Endodermal cell (in vitro differentiated cells): ENCODE measurements around the gene BBS5. TPM values are rescaled to one million over a fixed set of nuclear protein-coding genes. Genes with fewer than 3 reads are reported as not detected.

ENCODE experiments used
- DNase-seq: peaks from one replicate; pipeline ENCODE4 v3.0.0-alpha.2; 2017
- H3K27ac ChIP-seq: 2 replicates; pipeline ENCODE4 v1.5.1; 2013; ENCODE audit warnings: mild to moderate bottlenecking, low read depth, low read length, moderate library complexity
- H3K27me3 ChIP-seq: 2 replicates; pipeline ENCODE4 v1.6.1; 2013; ENCODE audit warnings: mild to moderate bottlenecking, low read length, moderate library complexity; ENCODE audit not compliant: insufficient read depth, control insufficient read depth, poor library complexity, severe bottlenecking
- H3K36me3 ChIP-seq: 2 replicates; pipeline ENCODE4 v1.7.0; 2013; ENCODE audit warnings: mild to moderate bottlenecking, low read length, moderate library complexity; ENCODE audit not compliant: control insufficient read depth, insufficient read depth
- H3K4me1 ChIP-seq: one replicate; pipeline ENCODE4 v1.7.0; 2013; ENCODE audit warnings: low read length; ENCODE audit not compliant: control insufficient read depth, insufficient read depth
- H3K4me3 ChIP-seq: 2 replicates; pipeline ENCODE4 v1.5.1; 2013; ENCODE audit warnings: mild to moderate bottlenecking, low read length, moderate library complexity
- H3K9ac ChIP-seq: 2 replicates; pipeline ENCODE4 v1.6.1; 2013; ENCODE audit warnings: mild to moderate bottlenecking, low read length, moderate library complexity; ENCODE audit not compliant: poor library complexity, severe bottlenecking; ENCODE audit errors: extremely low read depth
- H3K9me3 ChIP-seq: 2 replicates; pipeline ENCODE4 v1.6.1; 2013; ENCODE audit warnings: mild to moderate bottlenecking, low read length, moderate library complexity; ENCODE audit not compliant: control insufficient read depth
- H3K27ac Mint-ChIP-seq: 2 replicates; pipeline ENCODE4 v1.8.0; 2020; ENCODE audit warnings: mixed read lengths
- H3K27me3 Mint-ChIP-seq: 2 replicates; pipeline ENCODE4 v1.8.0; 2021; ENCODE audit warnings: mild to moderate bottlenecking, mixed read lengths; ENCODE audit not compliant: insufficient read depth
- H3K36me3 Mint-ChIP-seq: 2 replicates; pipeline ENCODE4 v1.8.0; 2020; ENCODE audit warnings: low read depth, mixed read lengths
- H3K4me1 Mint-ChIP-seq: 2 replicates; pipeline ENCODE4 v1.8.0; 2020; ENCODE audit warnings: mixed read lengths
- H3K4me3 Mint-ChIP-seq: 2 replicates; pipeline ENCODE4 v1.8.0; 2020; ENCODE audit warnings: mild to moderate bottlenecking, moderate library complexity, mixed read lengths
- H3K9me3 Mint-ChIP-seq: 2 replicates; pipeline ENCODE4 v1.8.0; 2020; ENCODE audit warnings: mild to moderate bottlenecking, mixed read lengths
- WGBS, 2 experiments: methylation state at CpG; one replicate each; pipeline versions ENCODE4 v1.1.5 to v1.1.7; 2013; ENCODE audit warnings: missing lambda C conversion rate in 2 of 2, mixed read lengths in 1 of 2; ENCODE audit not compliant: insufficient coverage in 1 of 2, insufficient read length in 1 of 2; 5-methylcytosine and 5-hydroxymethylcytosine counted together
- total RNA-seq, 2 donors: library from RNA; stranded (reverse); fragmentation: NEBNext Ultra II Directional in 1 of 2; extraction: Animal tissue kit (Norgen Biotek cat#: 25700) in 1 of 2; gene quantifications; 2 replicates in 1 of 2; 3 replicates in 1 of 2; pipeline ENCODE4 v1.2.1, GENCODE V29; 2021
- TF ChIP-seq, protein P1 (sequence below): fragments of 200-600 bp; sonication (generic); conservative IDR thresholded peaks from 2 replicates; pipeline ENCODE4 v1.5.0; 2021; ENCODE audit warnings: antibody characterized with exemption, mild to moderate bottlenecking

Gene BBS5
- total RNA-seq, 2 donors from 2014 or later, result 3.2 to 6.5 TPM

- H3K9me3 Mint-ChIP-seq, result peaks cover 16% of the 10 kb centered on the region
- TF ChIP-seq, protein P1, sequence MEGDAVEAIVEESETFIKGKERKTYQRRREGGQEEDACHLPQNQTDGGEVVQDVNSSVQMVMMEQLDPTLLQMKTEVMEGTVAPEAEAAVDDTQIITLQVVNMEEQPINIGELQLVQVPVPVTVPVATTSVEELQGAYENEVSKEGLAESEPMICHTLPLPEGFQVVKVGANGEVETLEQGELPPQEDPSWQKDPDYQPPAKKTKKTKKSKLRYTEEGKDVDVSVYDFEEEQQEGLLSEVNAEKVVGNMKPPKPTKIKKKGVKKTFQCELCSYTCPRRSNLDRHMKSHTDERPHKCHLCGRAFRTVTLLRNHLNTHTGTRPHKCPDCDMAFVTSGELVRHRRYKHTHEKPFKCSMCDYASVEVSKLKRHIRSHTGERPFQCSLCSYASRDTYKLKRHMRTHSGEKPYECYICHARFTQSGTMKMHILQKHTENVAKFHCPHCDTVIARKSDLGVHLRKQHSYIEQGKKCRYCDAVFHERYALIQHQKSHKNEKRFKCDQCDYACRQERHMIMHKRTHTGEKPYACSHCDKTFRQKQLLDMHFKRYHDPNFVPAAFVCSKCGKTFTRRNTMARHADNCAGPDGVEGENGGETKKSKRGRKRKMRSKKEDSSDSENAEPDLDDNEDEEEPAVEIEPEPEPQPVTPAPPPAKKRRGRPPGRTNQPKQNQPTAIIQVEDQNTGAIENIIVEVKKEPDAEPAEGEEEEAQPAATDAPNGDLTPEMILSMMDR, result no peak
- peaks cover 9% of the 10 kb centered on the region for H3K4me1 ChIP-seq
- H3K36me3 Mint-ChIP-seq, result peaks cover 7% of the 10 kb centered on the region
- WGBS, 2 experiments, result 63 to 78% methylated on average over 3 to 4 of the region's 4 CpGs
- no peaks in the 10 kb centered on the region for H3K27me3 ChIP-seq
- H3K9ac ChIP-seq, result no peak within 1 kb of the TSS
- peaks cover 3% of the 10 kb centered on the region for H3K36me3 ChIP-seq
- peaks cover under 1% of the 10 kb centered on the region for H3K9me3 ChIP-seq
- H3K4me3 ChIP-seq, result no peak within 1 kb of the TSS
- no peak within 1 kb of the TSS for H3K27ac Mint-ChIP-seq
- no peak for DNase-seq
- no peaks in the 10 kb centered on the region for H3K27me3 Mint-ChIP-seq
- no peak within 1 kb of the TSS for H3K27ac ChIP-seq
- peaks cover 7% of the 10 kb centered on the region for H3K4me1 Mint-ChIP-seq
- H3K4me3 Mint-ChIP-seq, result no peak within 1 kb of the TSS
Measured at GRCh38 chr2:169509298-169509885, 30.1 kb downstream of the BBS5 start, which contains the start of gene KLHL41. TSS of gene KLHL41 (plus strand) at chr2:169509702. CDS start at chr2:169509779, 77 bp downstream.

- H3K4me3 Mint-ChIP-seq, result no peak overlapping the region
- no peak overlapping the region for H3K27ac Mint-ChIP-seq
- peaks cover 7% of the 10 kb centered on the region for H3K4me1 Mint-ChIP-seq
- no peaks in the 10 kb centered on the region for H3K27me3 Mint-ChIP-seq
- peaks cover 10% of the 10 kb centered on the region for H3K9me3 Mint-ChIP-seq
- peaks cover 2% of the 10 kb centered on the region for H3K36me3 Mint-ChIP-seq
- H3K27ac ChIP-seq, result no peak overlapping the region
- TF ChIP-seq, protein P1, result no peak
- H3K36me3 ChIP-seq, result no peaks in the 10 kb centered on the region
- no peak overlapping the region for H3K9ac ChIP-seq
- no peaks in the 10 kb centered on the region for H3K27me3 ChIP-seq
- no peak overlapping the region for H3K4me3 ChIP-seq
- DNase-seq, result no peak
- peaks cover 9% of the 10 kb centered on the region for H3K4me1 ChIP-seq
- H3K9me3 ChIP-seq, result no peaks in the 10 kb centered on the region
- whole genome bisulfite sequencing, 2 experiments, result 88 to 93% methylated on average over 6 to 8 of the region's 8 CpGs
Measured at GRCh38 chr2:169509955-169510354, 30.7 kb downstream of the BBS5 start.

DNA sequence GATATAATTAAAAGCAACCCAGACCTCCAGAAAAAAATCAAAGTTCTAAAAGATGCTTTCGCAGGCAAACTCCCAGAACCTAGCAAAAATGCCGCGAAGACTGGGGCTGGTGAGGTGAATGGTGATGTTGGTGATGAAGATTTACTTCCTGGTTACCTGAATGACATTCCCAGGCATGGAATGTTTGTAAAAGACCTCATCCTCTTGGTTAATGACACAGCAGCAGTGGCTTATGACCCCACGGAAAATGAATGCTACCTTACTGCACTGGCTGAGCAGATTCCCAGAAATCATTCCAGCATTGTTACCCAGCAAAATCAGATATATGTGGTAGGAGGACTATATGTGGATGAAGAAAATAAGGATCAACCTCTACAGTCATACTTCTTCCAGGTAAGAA, 31.2 kb downstream of the BBS5 start:
- WGBS, 2 experiments, result 96 to 100% methylated on average over 2 to 4 of the region's 4 CpGs
- DNase-seq, result no peak
- no peaks in the 10 kb centered on the region for H3K27me3 ChIP-seq
- H3K36me3 ChIP-seq, result no peaks in the 10 kb centered on the region
- Mint-ChIP-seq H3K27ac (no peak overlapping the region), H3K9me3 (peaks cover 5% of the 10 kb centered on the region), H3K4me1 (peaks cover 7% of the 10 kb centered on the region), H3K36me3 (peaks cover 2% of the 10 kb centered on the region), H3K27me3 (no peaks in the 10 kb centered on the region), H3K4me3 (no peak overlapping the region)
- H3K4me1 ChIP-seq, result peaks cover 9% of the 10 kb centered on the region
- H3K9me3 ChIP-seq, result no peaks in the 10 kb centered on the region
- no peak overlapping the region for H3K9ac ChIP-seq
- TF ChIP-seq, protein P1, result no peak
- H3K4me3 ChIP-seq, result no peak overlapping the region
- H3K27ac ChIP-seq, result no peak overlapping the region
